NCI-H1417 (cell line): ENCODE measurements around the gene EIF4A2.
"Not testable (repeated sequence)": the region's sequence is repeated elsewhere in the genome, so short reads cannot be mapped to it uniquely, and the experiment has no call there.

Experiments used
- DNase-seq, 3 experiments: peaks; one replicate each; lab custom pipeline; 2025; lab: John Stamatoyannopoulos, UW

Gene EIF4A2

DNA sequence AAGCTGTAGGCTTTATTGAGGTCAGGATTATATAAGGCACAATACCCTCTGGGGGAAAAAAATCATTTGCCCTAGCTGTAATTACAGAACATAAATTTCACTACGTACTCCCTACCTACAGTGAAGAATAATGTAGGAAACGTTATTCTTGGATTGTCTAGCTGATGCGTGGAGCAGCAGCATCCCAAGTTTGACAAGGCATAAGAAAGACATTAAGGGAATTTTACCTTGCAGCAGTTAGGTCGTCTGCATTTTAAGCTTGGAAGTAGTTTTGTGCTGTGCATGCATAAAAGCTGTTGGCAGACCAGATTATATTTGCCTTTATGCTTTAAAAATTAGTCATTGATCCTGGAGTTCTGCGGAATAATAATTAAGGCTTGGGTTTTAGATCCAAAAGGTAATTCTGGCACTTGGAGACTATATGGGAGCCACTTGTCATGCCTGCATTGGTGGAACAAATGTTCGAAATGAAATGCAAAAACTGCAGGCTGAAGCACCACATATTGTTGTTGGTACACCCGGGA, 2.2 kb downstream of the EIF4A2 start:
- no peak for DNase-seq

DNA sequence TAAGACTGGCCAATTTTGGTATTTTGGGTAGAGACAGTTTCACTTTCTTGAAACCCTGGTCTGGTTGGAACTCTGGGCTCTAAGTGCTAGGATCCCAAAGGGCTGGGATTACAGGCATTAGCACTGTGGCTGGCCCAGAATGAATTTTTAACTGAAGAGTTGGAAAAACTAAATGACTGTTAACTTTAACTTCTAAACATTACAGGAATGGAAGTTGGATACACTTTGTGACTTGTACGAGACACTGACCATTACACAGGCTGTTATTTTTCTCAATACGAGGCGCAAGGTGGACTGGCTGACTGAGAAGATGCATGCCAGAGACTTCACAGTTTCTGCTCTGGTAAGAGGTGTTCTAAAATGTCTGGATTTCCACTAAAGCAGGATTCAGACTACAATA, 3.5 kb downstream of the EIF4A2 start:
- DNase-seq = no peak

DNA sequence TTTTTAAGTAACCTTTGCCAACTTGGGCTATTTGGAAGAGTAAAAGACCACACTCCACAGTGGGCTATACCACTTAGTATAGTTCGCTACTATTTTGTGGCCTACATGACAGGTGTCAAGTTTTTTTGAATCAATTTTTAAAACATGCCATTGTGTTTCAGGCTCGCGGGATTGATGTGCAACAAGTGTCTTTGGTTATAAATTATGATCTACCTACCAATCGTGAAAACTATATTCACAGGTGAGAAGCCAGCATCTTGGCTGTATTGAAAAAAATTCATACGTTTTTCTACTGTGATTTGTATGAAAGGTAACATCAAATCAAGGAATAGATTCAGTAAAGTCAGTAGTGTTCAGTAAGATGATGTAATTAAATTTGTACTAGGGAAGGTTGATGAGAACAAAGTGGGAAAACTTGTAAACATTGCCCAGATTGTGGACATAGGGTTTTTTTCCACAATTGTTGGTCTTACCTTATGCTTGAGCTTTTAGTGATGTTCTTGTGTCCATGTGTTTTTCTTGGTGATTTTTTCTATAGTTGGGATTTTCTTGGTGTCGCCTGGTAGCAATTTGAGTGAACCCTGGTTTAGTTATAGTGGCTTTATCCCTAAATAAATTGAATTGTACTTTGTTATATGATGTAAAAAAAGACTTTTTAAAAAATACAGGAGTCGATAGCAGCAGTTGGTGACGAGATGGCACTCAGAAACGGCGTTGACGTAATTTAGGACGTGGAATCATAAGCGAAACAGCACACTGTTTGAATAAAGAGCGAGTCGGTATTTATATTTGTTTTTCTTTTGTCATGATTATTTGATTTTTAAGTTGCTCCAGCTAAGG, 4.5 kb downstream of the EIF4A2 start:
- peak in 1 of 3 experiments; percentile 39 for DNase-seq

DNA sequence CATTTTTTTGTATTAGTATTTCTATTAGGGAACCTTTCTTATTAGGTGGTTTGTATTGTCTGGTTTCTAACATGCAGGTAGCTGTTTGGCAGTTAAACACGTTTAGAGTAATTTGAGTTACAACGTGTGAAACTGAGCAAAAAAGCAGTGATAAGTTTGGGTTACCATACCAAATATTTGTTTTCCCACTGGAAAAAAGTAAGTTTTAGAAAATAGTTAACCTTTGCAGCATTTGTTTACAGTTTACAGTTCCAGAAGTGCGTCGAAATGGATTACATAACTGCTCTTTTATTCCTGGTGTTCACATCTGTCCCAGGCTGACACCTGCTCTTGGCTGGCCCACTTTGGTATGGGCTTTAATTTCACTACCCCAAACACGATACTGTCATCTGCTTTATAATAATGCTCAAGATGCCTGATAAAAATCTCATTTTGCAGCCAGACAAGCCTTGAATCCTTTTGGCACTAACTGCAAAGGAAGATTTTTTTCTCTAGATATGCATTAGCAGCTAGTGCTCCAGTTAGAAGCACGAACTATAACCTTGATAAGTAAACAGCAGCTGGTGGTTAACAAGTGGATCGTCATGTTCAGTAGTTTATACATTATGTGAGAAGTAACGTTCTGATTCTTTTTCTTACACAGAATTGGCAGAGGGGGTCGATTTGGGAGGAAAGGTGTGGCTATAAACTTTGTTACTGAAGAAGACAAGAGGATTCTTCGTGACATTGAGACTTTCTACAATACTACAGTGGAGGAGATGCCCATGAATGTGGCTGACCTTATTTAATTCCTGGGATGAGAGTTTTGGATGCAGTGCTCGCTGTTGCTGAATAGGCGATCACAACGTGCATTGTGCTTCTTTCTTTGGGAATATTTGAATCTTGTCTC, 5.3 kb downstream of the EIF4A2 start:
- DNase-seq = peak in 1 of 3 experiments; percentile 31

DNA sequence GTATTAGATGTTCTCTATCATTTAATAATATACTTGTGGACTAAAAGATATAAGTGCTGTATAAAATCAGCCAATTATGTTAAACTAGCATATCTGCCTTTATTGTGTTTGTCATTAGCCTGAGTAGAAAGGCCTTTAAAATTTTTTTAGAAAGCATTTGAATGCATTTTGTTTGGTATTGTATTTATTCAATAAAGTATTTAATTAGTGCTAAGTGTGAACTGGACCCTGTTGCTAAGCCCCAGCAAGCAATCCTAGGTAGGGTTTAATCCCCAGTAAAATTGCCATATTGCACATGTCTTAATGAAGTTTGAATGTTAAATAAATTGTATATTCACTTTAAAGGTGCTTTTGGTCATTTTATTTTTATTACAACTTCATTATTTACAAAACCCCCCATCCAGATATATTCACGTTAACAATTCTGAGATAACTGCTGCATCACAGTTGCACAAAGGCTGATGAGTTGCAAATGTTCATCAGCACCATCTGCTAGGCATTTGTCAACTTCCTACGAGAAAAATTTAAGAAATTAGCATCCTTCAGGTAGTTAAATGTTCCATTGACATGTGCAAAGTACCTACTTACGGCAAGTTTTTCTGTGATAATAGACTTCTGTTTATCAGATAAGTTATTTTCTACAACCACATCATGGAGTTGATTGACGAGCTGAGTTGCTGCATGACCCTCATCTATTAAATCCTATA, 6.3 kb downstream of the EIF4A2 start:
- no peak for DNase-seq

DNA sequence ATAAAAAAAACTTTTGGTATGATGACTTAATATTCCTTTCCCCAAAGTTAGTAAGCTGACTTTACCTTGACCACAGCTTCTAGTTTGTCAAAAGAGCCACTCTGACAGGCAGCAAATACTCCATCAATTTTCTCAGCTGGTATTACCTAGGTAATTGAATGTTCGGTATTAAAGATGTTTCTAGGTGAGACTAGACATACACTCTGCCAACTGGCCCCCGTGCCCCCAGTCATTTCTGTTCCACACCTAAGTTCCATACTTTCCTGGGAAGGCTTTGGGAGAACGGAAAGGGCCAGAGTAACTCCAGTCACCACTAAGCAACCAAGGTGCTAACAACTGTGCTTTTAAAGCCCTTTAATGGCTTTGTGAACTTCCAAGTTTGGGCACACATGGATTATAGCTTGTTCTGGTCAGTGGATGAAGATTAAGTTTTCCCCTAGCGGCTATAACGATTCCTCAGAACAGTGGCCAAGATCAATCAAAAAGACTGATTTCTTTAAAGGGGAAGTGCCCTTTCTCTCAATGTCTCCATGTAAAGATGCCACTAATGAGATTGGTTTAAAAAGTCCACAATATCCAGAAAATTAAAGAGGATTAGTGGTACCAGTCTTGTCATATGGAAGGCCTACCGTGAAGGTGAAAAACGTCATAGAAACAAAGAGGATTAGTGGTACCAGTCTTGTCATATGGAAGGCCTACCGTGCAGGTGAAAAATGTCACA, 7.0 kb downstream of the EIF4A2 start:
- peak; percentile 16 to 64 (median 36) for DNase-seq

DNA sequence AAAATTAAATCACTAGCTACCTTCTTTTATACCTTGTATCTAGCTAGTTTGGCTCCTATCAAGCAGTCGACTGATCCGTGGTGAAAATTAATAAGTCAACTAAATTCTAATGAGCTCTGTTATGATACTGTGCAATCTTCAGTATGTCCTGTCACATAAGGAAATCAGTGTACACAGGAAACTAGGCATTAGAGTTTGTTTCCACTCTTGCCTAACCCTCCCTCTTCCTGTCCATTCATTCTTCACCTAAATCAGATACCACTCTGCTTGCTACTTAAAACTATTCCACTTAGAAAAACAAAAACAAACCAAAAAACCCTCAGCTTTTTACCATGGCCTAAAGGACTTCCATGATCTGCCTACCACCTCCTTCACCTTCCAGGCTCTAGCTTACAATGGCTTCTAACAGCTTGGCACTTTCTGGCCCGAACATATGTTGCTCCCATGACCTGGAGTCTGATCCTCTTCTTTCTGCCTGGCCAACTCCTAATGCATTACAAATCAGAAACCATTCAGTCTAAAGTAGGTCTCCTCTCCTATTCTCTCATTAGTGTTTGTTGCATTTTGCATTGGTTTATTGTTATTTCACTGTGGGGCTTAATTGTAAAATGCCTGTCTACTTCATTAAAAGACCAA, 15.0 kb downstream of the EIF4A2 start:
- no peak for DNase-seq

DNA sequence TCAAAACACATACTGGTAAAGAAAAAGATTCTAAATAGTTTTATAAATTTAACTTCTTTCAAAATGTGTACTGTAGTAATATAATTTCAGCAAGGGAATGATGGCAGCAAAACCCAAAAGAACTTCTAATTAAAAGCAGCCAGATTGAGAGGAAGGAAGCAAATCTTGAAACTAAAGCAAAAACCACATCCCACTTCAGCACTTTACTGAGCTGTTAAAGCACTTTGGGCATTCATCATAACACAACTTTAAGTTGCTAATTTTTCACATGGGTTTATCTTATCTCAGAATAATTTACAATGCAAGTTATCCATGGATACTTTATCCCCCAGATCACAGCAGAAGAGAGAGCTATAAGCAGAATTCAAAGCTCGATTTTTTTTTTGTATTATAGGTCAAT, 16.9 kb downstream of the EIF4A2 start:
- no peak for DNase-seq

DNA sequence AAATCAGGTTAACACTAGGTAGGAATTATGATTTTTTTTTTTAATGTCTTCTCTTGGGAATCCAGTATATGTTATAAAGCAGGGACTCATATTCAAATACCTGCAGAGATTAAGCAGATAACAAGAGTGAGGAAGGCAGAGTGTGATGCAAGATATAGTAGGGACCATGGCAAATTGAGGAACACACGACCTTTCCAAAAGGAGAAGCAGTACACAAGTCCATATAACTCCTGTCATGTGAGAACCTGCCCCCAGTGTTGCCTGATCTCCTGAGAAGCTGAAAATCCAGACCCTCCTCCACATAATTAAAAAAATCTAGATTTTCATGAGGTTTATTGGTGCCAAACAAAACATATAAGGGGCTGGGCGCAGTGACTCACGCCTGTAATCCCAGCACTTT, 19.3 kb downstream of the EIF4A2 start:
- no peak for DNase-seq

DNA sequence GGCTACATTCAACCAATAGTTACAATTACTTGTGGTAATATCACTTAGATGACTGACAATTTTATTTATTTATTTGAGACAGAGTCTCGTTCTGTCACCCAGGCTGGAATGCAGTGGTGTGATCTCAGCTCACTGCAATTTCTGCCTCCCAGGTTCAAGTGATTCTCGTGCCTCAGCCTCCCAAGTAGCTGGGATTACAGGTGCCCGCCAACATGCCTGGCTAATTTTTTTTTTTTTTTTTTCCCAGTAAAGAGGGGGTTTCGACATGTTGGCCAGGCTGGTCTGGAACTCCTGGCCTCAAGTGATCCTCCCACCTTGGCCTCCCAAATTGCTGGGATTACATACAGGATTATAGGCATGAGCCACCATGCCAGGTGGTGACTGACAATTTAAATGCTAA, 20.1 kb downstream of the EIF4A2 start:
- DNase-seq = not testable (repeated sequence)

DNA sequence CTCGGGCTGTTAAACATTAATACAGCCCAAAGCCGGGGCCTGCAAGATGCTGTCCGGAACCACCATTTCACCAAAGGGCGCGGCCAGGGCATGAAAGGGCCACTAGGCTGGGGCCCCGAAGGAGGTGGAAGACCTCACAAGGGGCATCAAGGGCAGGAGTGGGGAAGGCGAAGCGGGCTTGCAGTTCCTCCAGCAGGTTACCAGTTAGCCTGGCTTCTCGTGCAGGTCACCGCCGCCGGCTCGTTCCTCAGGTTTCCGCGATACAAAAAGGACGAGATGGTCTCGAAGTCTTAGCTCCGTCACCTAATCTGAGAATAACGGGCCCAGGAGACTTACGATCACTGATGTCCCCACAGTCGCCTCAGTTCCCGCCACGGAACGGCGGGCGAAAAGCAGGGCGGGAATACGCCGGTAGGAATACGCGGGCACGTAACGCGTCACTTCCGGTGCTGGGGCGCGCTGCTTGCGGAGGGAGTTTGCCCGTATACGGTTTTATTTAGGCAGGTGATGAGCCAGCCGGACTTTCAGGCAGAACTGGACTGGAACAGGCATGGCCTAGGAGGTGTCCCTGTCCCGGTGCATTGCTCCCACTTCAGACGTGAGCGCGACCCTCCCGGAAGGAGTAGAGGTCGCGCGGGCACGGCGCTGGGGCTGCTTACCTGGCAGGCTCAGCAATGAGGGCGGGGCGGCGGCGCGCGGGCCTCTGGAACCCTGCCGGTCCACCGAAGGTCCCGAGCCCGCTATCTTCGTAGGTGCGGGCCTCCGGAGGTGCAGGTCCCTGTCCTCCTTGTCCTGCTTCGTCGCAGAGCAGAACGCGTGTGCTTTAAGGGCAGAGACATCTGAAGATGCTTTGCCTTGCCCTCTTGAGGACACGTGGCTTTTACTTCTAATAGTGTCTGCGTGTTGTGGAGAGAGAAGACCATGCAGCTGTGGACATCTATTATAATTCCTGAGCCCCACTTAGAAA, 23.0 kb downstream of the EIF4A2 start, which contains the start of gene RFC4:
Gene RFC4, minus strand, starts transcription at position 394 of the 967 bp plus-strand sequence. CDS start 1,769 bp downstream, outside the sequence.
- DNase-seq = peak; percentile 88 to 95 (median 94)

DNA sequence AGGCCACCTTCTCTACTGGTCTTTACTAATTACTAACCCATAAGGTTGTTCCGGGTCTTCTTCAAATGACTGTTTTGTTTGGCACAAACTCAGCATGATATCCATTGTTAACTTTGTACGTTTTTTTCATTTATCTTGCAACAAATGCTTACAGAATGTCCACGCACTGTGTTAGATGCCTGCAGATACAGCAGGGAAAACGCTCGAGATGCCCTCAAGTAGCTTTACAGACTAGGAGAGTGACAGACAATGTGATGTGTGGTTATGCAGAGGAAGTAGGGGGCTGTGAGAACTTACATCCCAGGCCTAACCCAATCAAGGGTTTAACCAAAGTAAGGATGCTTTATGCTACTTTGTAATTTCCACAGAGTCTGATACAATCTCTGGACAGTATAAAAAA, 23.9 kb downstream of the EIF4A2 start:
- DNase-seq = no peak

DNA sequence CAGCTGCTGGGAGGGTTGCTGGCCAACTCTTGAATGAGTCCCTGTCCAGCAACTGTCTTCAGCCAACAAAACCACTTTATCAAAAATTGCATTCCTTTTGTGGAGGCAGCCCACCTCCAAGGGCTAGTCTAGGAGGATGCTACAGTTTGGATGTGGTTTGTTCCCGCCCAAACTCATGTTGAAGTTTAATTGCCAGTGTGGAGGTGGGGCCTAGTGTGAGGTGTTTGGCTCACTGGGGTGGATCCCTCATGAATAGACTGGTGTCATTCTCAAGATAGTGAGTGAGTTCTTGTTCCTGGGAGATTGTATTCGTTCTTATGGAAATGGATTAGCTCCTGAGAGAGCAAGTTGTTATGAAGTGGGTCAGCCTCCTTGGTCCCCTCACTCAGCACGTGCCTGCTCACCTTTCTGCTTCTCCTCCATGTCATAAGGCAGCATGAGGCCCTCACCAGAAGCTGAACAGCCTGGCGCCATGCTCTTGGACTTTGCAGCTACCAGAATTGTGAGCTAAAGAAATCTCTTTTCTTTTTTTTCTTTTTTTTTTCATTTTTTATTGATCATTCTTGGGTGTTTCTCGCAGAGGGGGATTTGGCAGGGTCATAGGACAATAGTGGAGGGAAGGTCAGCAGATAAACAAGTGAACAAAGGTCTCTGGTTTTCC, 27.1 kb downstream of the EIF4A2 start:
- DNase-seq = peak in 1 of 3 experiments; percentile 47

DNA sequence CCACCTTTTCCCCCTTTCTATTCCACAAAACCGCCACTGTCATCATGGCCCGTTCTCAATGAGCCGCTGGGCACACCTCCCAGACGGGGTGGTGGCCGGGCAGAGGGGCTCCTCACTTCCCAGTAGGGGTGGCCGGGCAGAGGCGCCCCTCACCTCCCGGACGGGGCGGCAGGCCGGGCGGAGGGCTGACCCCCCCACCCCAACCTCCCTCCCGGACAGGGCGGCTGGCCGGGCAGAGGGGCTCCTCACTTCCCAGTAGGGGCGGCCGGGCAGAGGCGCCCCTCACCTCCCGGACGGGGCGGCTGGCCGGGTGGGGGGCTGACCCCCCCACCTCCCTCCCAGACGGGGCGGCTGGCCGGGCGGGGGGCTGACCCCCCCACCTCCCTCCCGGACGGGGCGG, 27.9 kb downstream of the EIF4A2 start:
- DNase-seq = not testable (repeated sequence)

DNA sequence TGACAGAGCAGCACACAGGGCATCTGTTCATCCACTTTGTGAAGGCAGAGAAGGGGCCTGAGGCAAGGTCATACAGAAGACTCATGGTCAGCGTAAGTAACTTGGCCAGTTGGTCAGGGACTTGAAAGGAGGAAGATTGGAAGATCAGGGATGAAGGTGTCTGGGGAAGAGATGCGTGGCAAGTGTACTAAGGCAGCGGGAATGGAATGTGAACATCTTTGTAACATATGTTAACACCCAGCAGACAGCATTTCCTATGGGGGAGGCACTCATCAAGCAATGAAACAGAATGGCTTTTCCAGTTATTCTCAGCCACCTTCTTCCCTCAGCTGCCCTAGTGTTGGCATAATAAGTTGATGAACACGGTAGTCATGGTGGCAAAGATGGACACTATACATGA, 30.7 kb downstream of the EIF4A2 start:
- no peak for DNase-seq

DNA sequence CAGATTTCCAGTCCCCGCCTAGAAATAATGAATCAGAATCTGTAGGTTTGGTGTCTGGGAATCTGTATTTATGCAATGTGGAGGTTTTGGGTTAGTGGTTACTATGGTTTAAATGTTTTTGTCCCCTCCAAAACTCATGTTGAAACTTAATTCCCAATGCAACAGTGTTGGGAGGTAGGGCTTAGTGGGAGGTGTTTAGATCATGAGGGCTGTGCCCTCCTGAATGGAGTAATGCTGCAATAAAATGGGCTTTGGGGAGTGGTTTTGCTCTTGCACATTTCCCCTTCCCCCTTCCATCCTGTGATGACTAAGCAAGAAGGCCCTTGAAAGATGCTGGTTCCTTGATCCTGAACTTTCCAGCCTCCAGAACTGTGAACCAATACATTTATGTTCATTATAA, 32.1 kb downstream of the EIF4A2 start:
- no peak for DNase-seq

DNA sequence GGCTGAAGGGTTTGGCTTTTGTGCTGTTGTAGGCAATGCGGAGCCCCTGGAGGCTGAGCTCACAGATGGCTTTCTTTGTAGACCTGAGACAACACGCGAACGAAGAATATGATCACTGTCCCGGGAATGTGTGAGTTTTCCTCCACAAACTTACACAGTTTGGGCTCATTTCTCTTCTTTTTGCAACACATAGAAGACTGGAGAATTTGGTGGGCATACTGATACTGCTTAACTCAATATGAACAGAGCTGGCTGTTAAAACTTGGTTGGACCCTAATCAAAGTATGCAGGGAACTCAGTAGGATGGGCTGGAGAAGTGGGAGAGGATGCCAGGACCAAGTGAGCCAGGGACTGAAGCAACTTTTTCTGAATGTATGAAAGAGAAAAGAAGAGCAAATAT, 35.1 kb downstream of the EIF4A2 start:
- DNase-seq = no peak

DNA sequence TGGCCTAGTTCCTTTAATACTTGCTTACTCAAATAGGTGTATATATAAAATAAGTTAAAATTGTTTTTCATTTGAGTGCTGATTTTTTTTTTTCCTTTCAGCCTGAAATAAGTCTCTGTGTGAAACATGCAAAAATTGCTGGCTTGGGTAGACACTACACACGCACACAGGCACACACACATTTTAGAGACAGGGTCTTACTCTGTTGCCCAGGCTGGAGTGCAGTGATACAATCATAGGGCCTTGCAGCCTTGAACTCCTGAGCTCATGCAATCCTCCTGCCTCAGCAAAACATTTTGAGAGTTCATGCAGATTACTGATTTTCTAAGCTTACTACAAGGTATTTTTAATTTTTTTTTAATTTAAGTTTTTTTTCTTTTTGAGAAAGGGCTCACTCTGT, 35.6 kb downstream of the EIF4A2 start:
- no peak for DNase-seq
